K562 (cell line): ENCODE measurements around the gene CELA3A. TPM values are rescaled to one million over a fixed set of nuclear protein-coding genes. Genes with fewer than 3 reads are reported as not detected.

Experiments used
- ATAC-seq: fragments of 200-7000 bp; cut with Tn5 transposase; 3 replicates; pipeline ENCODE4 v1.9.1; 2020; ENCODE audit warnings: moderate library complexity
- BruUV-seq: library from RNA; stranded (reverse); fragments of 400-500 nt; replicated peaks from 2 replicates; lab custom pipeline; 2021; lab: Mats Ljungman, UMichigan
- CTCF ChIA-PET: fragments of 300-600 bp; formaldehyde crosslinking; extraction: SDS; loops from one replicate; lab custom pipeline; 2021; ENCODE audit warnings: low intra/inter-chr PET ratio; lab: Yijun Ruan, JAX
- POLR2A ChIA-PET: fragments of 300-600, 350-650 bp; sonication (Branson Sonifier 250); formaldehyde crosslinking; extraction: SDS; loops from one replicate; lab custom pipeline; 2021; ENCODE audit warnings: antibody characterized with exemption, inconsistent platforms; lab: Yijun Ruan, JAX
- DNase-seq, 4 experiments: peaks; one replicate each; pipeline versions ENCODE4 v3.0.0 to v3.0.0-alpha.2; 2011 to 2018; ENCODE audit warnings: low spot score in 3 of 4, mixed read lengths in 3 of 4; ENCODE audit errors: extremely low read depth in 1 of 4
- FAIRE-seq: peaks from 2 replicates; lab custom pipeline; 2011; peaks lifted over from hg19 to GRCh38; lab: Jason Lieb, UNC
- H2AFZ ChIP-seq: 2 replicates; pipeline ENCODE4 v1.6.0; 2011; ENCODE audit warnings: low read depth, low read length, control low read depth, inconsistent platforms
- H3K27ac ChIP-seq: fragments of 200-600 bp; 3 replicates; pipeline ENCODE4 v1.8.0; 2011; ENCODE audit warnings: low read depth, mild to moderate bottlenecking, control low read depth, inconsistent platforms, low read length, moderate library complexity, mixed read lengths; ENCODE audit errors: extremely low read depth
- H3K27me3 ChIP-seq, 2 experiments: fragments of 300-600 bp in 1 of 2; 2 replicates in 1 of 2; 3 replicates in 1 of 2; pipeline versions ENCODE4 v1.6.0 to v1.8.0; 2011; ENCODE audit warnings: inconsistent platforms in 2 of 2, low read length in 2 of 2, mild to moderate bottlenecking in 1 of 2, mixed read lengths in 1 of 2, moderate library complexity in 1 of 2; ENCODE audit not compliant: control insufficient read depth in 2 of 2, insufficient read depth in 2 of 2
- H3K36me3 ChIP-seq: fragments of 300-600 bp; 3 replicates; pipeline ENCODE4 v1.8.0; 2011; ENCODE audit warnings: mild to moderate bottlenecking, low read length, inconsistent platforms; ENCODE audit not compliant: control insufficient read depth, insufficient read depth
- H3K4me1 ChIP-seq, 2 experiments: fragments of 200-600 bp in 1 of 2; replicated peaks in 1 of 2; 2 replicates in 1 of 2; 3 replicates in 1 of 2; pipeline versions ENCODE4 v1.5.1 to v1.8.0; 2011; ENCODE audit warnings: inconsistent platforms in 2 of 2, low read length in 2 of 2, mild to moderate bottlenecking in 1 of 2, mixed read lengths in 1 of 2, moderate library complexity in 1 of 2; ENCODE audit not compliant: control insufficient read depth in 2 of 2, insufficient read depth in 2 of 2
- H3K4me2 ChIP-seq: 2 replicates; pipeline ENCODE4 v1.6.1; 2011; ENCODE audit warnings: low read length, control low read depth, inconsistent platforms, mixed read lengths; ENCODE audit not compliant: insufficient read depth
- H3K4me3 ChIP-seq: fragments of 200-600 bp; sonication (generic), shearing (Covaris generic); 2 replicates; pipeline ENCODE4 v1.5.1; 2016; ENCODE audit warnings: control low read depth, inconsistent platforms
- H3K79me2 ChIP-seq: fragments of 200-600 bp; 3 replicates; pipeline ENCODE4 v1.8.0; 2011; ENCODE audit warnings: low read length, inconsistent platforms; ENCODE audit not compliant: control insufficient read depth, insufficient read depth
- H3K9ac ChIP-seq, 2 experiments: 2 replicates each; pipeline versions ENCODE4 v1.6.0 to v1.6.1; 2011; ENCODE audit warnings: low read depth in 2 of 2, low read length in 2 of 2, control low read depth in 1 of 2, inconsistent platforms in 1 of 2, mild to moderate bottlenecking in 1 of 2, mixed read lengths in 1 of 2; ENCODE audit not compliant: insufficient read depth in 1 of 2
- H3K9me1 ChIP-seq: one replicate; pipeline ENCODE4 v1.6.0; 2011; ENCODE audit warnings: inconsistent platforms, mild to moderate bottlenecking, low read length, moderate library complexity; ENCODE audit not compliant: control insufficient read depth, insufficient read depth
- H3K9me3 ChIP-seq: replicated peaks from 2 replicates; pipeline ENCODE4 v1.5.1; 2011; ENCODE audit warnings: low read depth, low read length, inconsistent platforms; ENCODE audit not compliant: control insufficient read depth, insufficient read depth
- H4K20me1 ChIP-seq: replicated peaks from 2 replicates; pipeline ENCODE4 v1.6.1; 2011; ENCODE audit warnings: low read length, inconsistent platforms, mixed read lengths; ENCODE audit not compliant: control insufficient read depth, insufficient read depth
- ATF3 ChIP-seq, 2 experiments: fragments of 450-650 bp in 1 of 2; sonication (generic) in 1 of 2; formaldehyde crosslinking in 1 of 2; IDR thresholded peaks in 1 of 2; conservative IDR thresholded peaks in 1 of 2; 2 replicates each; pipeline versions ENCODE4 v1.6.1 to v1.8.1; 2016 to 2023; ENCODE audit warnings: mild to moderate bottlenecking in 2 of 2, moderate library complexity in 2 of 2, inconsistent platforms in 1 of 2, missing genetic modification reagents in 1 of 2
- C11orf30 ChIP-seq: fragments of 450-650 bp; IDR thresholded peaks from 2 replicates; pipeline ENCODE4 v1.6.1; 2016; ENCODE audit warnings: low read depth, mild to moderate bottlenecking
- FOXA3 ChIP-seq, 2 experiments: fragments of 450-650 bp in 1 of 2; sonication (generic) in 1 of 2; formaldehyde crosslinking; IDR thresholded peaks in 1 of 2; conservative IDR thresholded peaks in 1 of 2; 2 replicates each; pipeline versions ENCODE4 v1.4.0 to v1.8.0; 2020 to 2022; ENCODE audit warnings: mild to moderate bottlenecking in 2 of 2, missing genetic modification reagents in 1 of 2
- PHF20 ChIP-seq: fragments of 450-650 bp; IDR thresholded peaks from 2 replicates; pipeline ENCODE4 v1.6.1; 2018; ENCODE audit not compliant: partially characterized antibody
- PREB ChIP-seq: sonication (generic); formaldehyde crosslinking; IDR thresholded peaks from 2 replicates; pipeline ENCODE4 v1.8.1; 2023; ENCODE audit warnings: mild to moderate bottlenecking, missing genetic modification reagents
- SNAPC5 ChIP-seq: fragments of 250-450 bp; sonication (Bioruptor Pico); IDR thresholded peaks from 2 replicates; pipeline ENCODE4 v1.8.0; 2021; ENCODE audit warnings: moderate library complexity, mild to moderate bottlenecking, inconsistent platforms
- STAT5A ChIP-seq: IDR thresholded peaks from 2 replicates; pipeline ENCODE4 v1.6.1; 2012; ENCODE audit warnings: low read length, inconsistent platforms, borderline replicate concordance
- TAF9B ChIP-seq: fragments of 450-650 bp; IDR thresholded peaks from 2 replicates; pipeline ENCODE4 v1.6.1; 2018; ENCODE audit warnings: mild to moderate bottlenecking; ENCODE audit not compliant: partially characterized antibody
- TEAD4 ChIP-seq, 2 experiments: sonication (generic) in 1 of 2; formaldehyde crosslinking in 1 of 2; IDR thresholded peaks; 2 replicates each; pipeline versions ENCODE4 v1.6.1 to v1.8.0; 2012 to 2022; ENCODE audit warnings: borderline replicate concordance in 1 of 2, inconsistent platforms in 1 of 2, low read length in 1 of 2, mild to moderate bottlenecking in 1 of 2, missing genetic modification reagents in 1 of 2
- USF1 ChIP-seq: sonication (generic); formaldehyde crosslinking; IDR thresholded peaks from 2 replicates; pipeline ENCODE4 v1.9.0; 2022; ENCODE audit warnings: mild to moderate bottlenecking, missing genetic modification reagents
- XRCC3 ChIP-seq: fragments of 450-650 bp; IDR thresholded peaks from 2 replicates; pipeline ENCODE4 v1.6.1; 2017; ENCODE audit warnings: mild to moderate bottlenecking, moderate library complexity
- ZNF133 ChIP-seq: fragments of 250-450 bp; sonication (Bioruptor Pico); IDR thresholded peaks from 2 replicates; pipeline ENCODE4 v1.4.0; 2020; ENCODE audit warnings: mild to moderate bottlenecking
- ZNF143 ChIP-seq: sonication (generic); formaldehyde crosslinking; IDR thresholded peaks from 2 replicates; pipeline ENCODE4 v1.9.0; 2022; ENCODE audit warnings: mild to moderate bottlenecking, missing genetic modification reagents
- ZNF175 ChIP-seq: fragments of 200-800 bp; sonication (Bioruptor generic); IDR thresholded peaks from 2 replicates; pipeline ENCODE4 v1.6.1; 2016; ENCODE audit warnings: low read depth, mild to moderate bottlenecking, missing genetic modification characterization, missing compliant biosample characterization
- ZNF696 ChIP-seq: fragments of 250-450 bp; sonication (Bioruptor Pico); conservative IDR thresholded peaks from 2 replicates; pipeline ENCODE4 v1.4.0; 2020; ENCODE audit warnings: mild to moderate bottlenecking, moderate library complexity
- WGBS: fragments of 100-300 bp; shearing (Covaris generic); methylation state at CpG from one replicate; pipeline ENCODE4 v1.1.6; 2016; ENCODE audit warnings: low coverage, mixed read lengths; ENCODE audit not compliant: insufficient coverage; ENCODE audit errors: missing lambda C conversion rate; 5-methylcytosine and 5-hydroxymethylcytosine counted together
- in situ Hi-C: fragments of 300-500 bp; cut with MboI; formaldehyde crosslinking; loops from 4 replicates; pipeline ENCODE4 v1.15.0; 2018; ENCODE audit warnings: inconsistent platforms, mixed read lengths
- intact Hi-C: fragments of 100-400 bp; cut with micrococcal nuclease; formaldehyde crosslinking; loops from 2 replicates; pipeline ENCODE4 v1.14.2; 2022
- polyA plus RNA-seq, 8 experiments: library from polyadenylated mRNA; depleted of rRNA in 4 of 8; stranded (reverse) in 5 of 8; unstranded in 3 of 8; fragments of >200 nt; fragmentation: Nextera tagmentation in 2 of 8; fragmentation: Illumina TruSeq in 1 of 8; extraction: Ambion mirVana in 2 of 8; extraction: Trizol in 1 of 8; gene quantifications; 2 replicates each; pipeline versions ENCODE4 v1.2.1 to v1.2.3, GENCODE V29; 2011 to 2014; ENCODE audit warnings: inconsistent platforms in 1 of 8, missing spikeins in 1 of 8
- total RNA-seq, 7 experiments: library from RNA; depleted of rRNA in 6 of 7; stranded (reverse); fragments of >200 nt in 6 of 7; fragmentation: Illumina TruSeq in 2 of 7; extraction: Trizol in 2 of 7; gene quantifications; 2 replicates each; pipeline versions ENCODE4 v1.2.1 to v1.2.3, GENCODE V29; 2011 to 2021; ENCODE audit warnings: low replicate concordance in 1 of 7

The CELA3A gene
- total and polyA plus RNA-seq, 9 of the 15 experiments (the other 6 are each of a cell fraction or from before 2014, with no cell fraction given): 5.4 TPM; not detected in 8

GRCh38 chr1:22024485-22025367 is 23.3 kb downstream of the CELA3A start:
- ChIA-PET POLR2A (interaction anchor here (0.6 to 7.0 kb wide), 22 partner anchors 9 to 691 kb away, joined by 3 to 63 read pairs (median 3); partner anchors contain the start of gene CDC42), CTCF (no interaction called here)
- TSS peak; percentile 95 for BruUV-seq
- peak overlapping the region; percentile 99 for H3K9ac ChIP-seq
- H3K4me3 ChIP-seq: peak overlapping the region; percentile 73
- no peaks in the 10 kb centered on the region for H3K36me3 ChIP-seq
- intact Hi-C loops (loop anchor here (1.0 to 10.0 kb wide), 5 partner anchors 28 to 242 kb away; partner anchors contain the start of genes CDC42 and USP48), in situ Hi-C loops (no loop called here)
- no peaks in the 10 kb centered on the region for H3K9me1 ChIP-seq
- H3K27ac ChIP-seq: peak overlapping the region; percentile 99
- no peaks in the 10 kb centered on the region for H3K27me3 ChIP-seq
- peak overlapping the region; percentile 96 for H3K4me2 ChIP-seq
- H3K4me1 ChIP-seq: peaks cover 27 to 28% of the 10 kb centered on the region in 2 experiments
- peak overlapping the region; percentile 96 for H2AFZ ChIP-seq
- FAIRE-seq (no peak), DNase-seq (peak; percentile 56 to 73 (median 66)), ATAC-seq (peak; percentile 56)
- WGBS: 12% methylated on average over 33 of the region's 33 CpGs
- no peaks in the 10 kb centered on the region for H3K9me3 ChIP-seq
- H4K20me1 ChIP-seq: no peaks in the 10 kb centered on the region
- H3K79me2 ChIP-seq: peaks cover 12% of the 10 kb centered on the region; the same call in 2 of the 3 replicates
- TF ChIP-seq PHF20: no peak
- no peak for TF ChIP-seq STAT5A
- no peak for TF ChIP-seq ZNF696 (CRISPR knock-in tag)
- no peak for TF ChIP-seq SNAPC5 (CRISPR knock-in tag)
- no peak for TF ChIP-seq C11orf30
- no peak for TF ChIP-seq PREB (CRISPR knock-in tag)
- no peak for TF ChIP-seq ZNF133 (CRISPR knock-in tag)
- TF ChIP-seq TEAD4 (IDR thresholded peaks at IDR 0.05; ENCODE audit: low read length): no peak
- peak; percentile 24; the same call in 1 of the 2 replicates for TF ChIP-seq TEAD4 (CRISPR knock-in tag; IDR thresholded peaks at IDR 0.05; ENCODE audit: borderline replicate concordance)
- TF ChIP-seq USF1 (CRISPR knock-in tag): peak; percentile 48; the same call in 1 of the 2 replicates
- TF ChIP-seq ZNF175 (CRISPR knock-in tag): peak; percentile 38; the same call in 1 of the 2 replicates
- TF ChIP-seq ATF3 (IDR thresholded peaks at IDR 0.05): peak; percentile 26; the same call in 1 of the 2 replicates
- TF ChIP-seq ATF3 (CRISPR knock-in tag; conservative IDR thresholded peaks at IDR 0.05): no peak
- no peak for TF ChIP-seq TAF9B
- TF ChIP-seq FOXA3 (CRISPR knock-in tag; conservative IDR thresholded peaks at IDR 0.05 in 1 of 2, IDR thresholded peaks at IDR 0.05 in 1 of 2): 0 out of 4 replicates have a peak, but pooled peaks of 1 of the 2 experiments have one; percentile 31
- TF ChIP-seq XRCC3: no peak
- TF ChIP-seq ZNF143 (CRISPR knock-in tag): no peak
